Endothelial cell of umbilical vein (primary cell): ENCODE results near the gene LAMB1.

ENCODE experiments used
- POLR2A ChIP-seq: IDR thresholded peaks from 2 replicates; pipeline ENCODE4 v1.6.1; 2012; ENCODE audit warnings: low read depth, mild to moderate bottlenecking, control low read depth, low read length
- POLR2AphosphoS5 ChIP-seq: IDR thresholded peaks from 2 replicates; pipeline ENCODE4 v1.6.1; 2012; ENCODE audit warnings: low read depth, mild to moderate bottlenecking, control low read depth, low read length, moderate library complexity; ENCODE audit not compliant: insufficient read depth
- TF ChIP-seq, protein P1 (sequence below), 2 donors: IDR thresholded peaks; 1 replicate in 1 of 2; 2 replicates in 1 of 2; pipeline ENCODE4 v1.5.1; 2011; ENCODE audit warnings: low read length in 2 of 2, mild to moderate bottlenecking in 2 of 2, moderate library complexity in 2 of 2, control low read depth in 1 of 2, inconsistent platforms in 1 of 2, low read depth in 1 of 2; ENCODE audit not compliant: insufficient read depth in 1 of 2; ENCODE audit errors: extremely low read depth in 1 of 2
- TF ChIP-seq, protein P2 (sequence below): IDR thresholded peaks from 2 replicates; pipeline ENCODE4 v1.6.1; 2011; ENCODE audit not compliant: insufficient read depth, insufficient read length

DNA sequence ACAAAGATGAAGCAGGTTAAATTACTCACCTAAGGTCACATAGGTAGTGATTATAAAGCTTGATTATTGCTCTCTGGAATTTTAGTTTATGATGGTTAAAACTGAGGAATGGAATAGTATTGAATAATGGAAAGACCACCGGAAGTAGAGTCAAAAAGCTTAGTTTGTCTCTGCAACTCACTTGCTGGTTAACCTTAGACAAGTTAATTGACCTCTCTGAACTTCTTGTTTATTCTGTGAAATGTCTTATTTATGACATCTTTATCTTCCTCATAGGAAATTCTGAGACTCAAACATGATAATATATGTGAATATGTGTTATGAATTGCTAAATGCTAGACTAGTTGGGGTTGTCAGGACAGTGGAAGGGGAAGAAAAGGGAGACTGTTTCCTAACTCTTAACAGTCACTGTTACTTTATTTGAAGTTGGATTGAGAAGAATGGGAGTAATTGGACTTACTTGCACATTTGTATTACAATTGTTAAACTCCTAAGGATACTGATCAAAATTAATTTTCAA is 102.4 kb downstream of the LAMB1 start:
- TF ChIP-seq, protein P1, sequence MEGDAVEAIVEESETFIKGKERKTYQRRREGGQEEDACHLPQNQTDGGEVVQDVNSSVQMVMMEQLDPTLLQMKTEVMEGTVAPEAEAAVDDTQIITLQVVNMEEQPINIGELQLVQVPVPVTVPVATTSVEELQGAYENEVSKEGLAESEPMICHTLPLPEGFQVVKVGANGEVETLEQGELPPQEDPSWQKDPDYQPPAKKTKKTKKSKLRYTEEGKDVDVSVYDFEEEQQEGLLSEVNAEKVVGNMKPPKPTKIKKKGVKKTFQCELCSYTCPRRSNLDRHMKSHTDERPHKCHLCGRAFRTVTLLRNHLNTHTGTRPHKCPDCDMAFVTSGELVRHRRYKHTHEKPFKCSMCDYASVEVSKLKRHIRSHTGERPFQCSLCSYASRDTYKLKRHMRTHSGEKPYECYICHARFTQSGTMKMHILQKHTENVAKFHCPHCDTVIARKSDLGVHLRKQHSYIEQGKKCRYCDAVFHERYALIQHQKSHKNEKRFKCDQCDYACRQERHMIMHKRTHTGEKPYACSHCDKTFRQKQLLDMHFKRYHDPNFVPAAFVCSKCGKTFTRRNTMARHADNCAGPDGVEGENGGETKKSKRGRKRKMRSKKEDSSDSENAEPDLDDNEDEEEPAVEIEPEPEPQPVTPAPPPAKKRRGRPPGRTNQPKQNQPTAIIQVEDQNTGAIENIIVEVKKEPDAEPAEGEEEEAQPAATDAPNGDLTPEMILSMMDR (IDR thresholded peaks at IDR 0.05; ENCODE audit: extremely low read depth in 1 of 2, insufficient read depth in 1 of 2, low read depth in 1 of 2, low read length in 2 of 2) = no peak
- TF ChIP-seq POLR2A (no peak), POLR2AphosphoS5 (no peak)
- TF ChIP-seq, protein P2, sequence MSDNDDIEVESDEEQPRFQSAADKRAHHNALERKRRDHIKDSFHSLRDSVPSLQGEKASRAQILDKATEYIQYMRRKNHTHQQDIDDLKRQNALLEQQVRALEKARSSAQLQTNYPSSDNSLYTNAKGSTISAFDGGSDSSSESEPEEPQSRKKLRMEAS = no peak
